GM23338 (cell line): Measurements from ENCODE around the gene PARP14. TPM values are rescaled to one million over a fixed set of nuclear protein-coding genes. Genes with fewer than 3 reads are reported as not detected.

ENCODE experiments used
- ATAC-seq: fragments of 200-7000 bp; cut with Tn5 transposase; 3 replicates; pipeline ENCODE4 v1.9.1; 2020
- DNase-seq: peaks from one replicate; pipeline ENCODE4 v3.0.0-alpha.2; 2015; ENCODE audit warnings: low spot score
- H2AFZ ChIP-seq: fragments of 200-600 bp; sonication (generic); 2 replicates; pipeline ENCODE4 v1.8.0; 2016; ENCODE audit warnings: antibody characterized with exemption, mild to moderate bottlenecking, moderate library complexity
- H3F3A ChIP-seq: fragments of 200-600 bp; sonication (generic); replicated peaks from 2 replicates; pipeline ENCODE4 v1.8.0; 2017; ENCODE audit warnings: antibody characterized with exemption, mixed run types, low read depth
- H3K27ac ChIP-seq: fragments of 200-600 bp; sonication (generic); 2 replicates; pipeline ENCODE4 v1.6.1; 2016; ENCODE audit warnings: low read depth
- H3K27me3 ChIP-seq: fragments of 200-600 bp; sonication (generic); 2 replicates; pipeline ENCODE4 v1.8.0; 2016; ENCODE audit warnings: mild to moderate bottlenecking, mixed run types, moderate library complexity; ENCODE audit not compliant: insufficient read depth
- H3K36me3 ChIP-seq: fragments of 200-600 bp; sonication (generic); 2 replicates; pipeline ENCODE4 v1.8.0; 2016; ENCODE audit warnings: mild to moderate bottlenecking; ENCODE audit not compliant: insufficient read depth
- H3K4me1 ChIP-seq: fragments of 200-600 bp; sonication (generic); 2 replicates; pipeline ENCODE4 v1.8.0; 2016; ENCODE audit warnings: mild to moderate bottlenecking, moderate library complexity; ENCODE audit not compliant: insufficient read depth
- H3K4me2 ChIP-seq: fragments of 200-600 bp; sonication (generic); 2 replicates; pipeline ENCODE4 v1.7.1; 2017; ENCODE audit warnings: mixed run types
- H3K4me3 ChIP-seq: fragments of 200-600 bp; sonication (generic); 2 replicates; pipeline ENCODE4 v1.6.1; 2016; ENCODE audit warnings: mixed run types
- H3K79me2 ChIP-seq: fragments of 200-600 bp; sonication (generic); replicated peaks from 2 replicates; pipeline ENCODE4 v1.8.0; 2017; ENCODE audit warnings: mild to moderate bottlenecking; ENCODE audit not compliant: insufficient read depth
- H3K9me2 ChIP-seq: fragments of 200-600 bp; sonication (generic); 2 replicates; pipeline ENCODE4 v1.8.0; 2017; ENCODE audit not compliant: insufficient read depth
- H4K20me1 ChIP-seq: fragments of 200-600 bp; sonication (generic); replicated peaks from 2 replicates; pipeline ENCODE4 v1.8.0; 2017; ENCODE audit warnings: mild to moderate bottlenecking; ENCODE audit not compliant: insufficient read depth
- H3K27ac Mint-ChIP-seq: 2 replicates; pipeline ENCODE4 v1.8.0; 2020; ENCODE audit warnings: inconsistent platforms, mild to moderate bottlenecking, moderate library complexity, mixed read lengths
- H3K27me3 Mint-ChIP-seq: 3 replicates; pipeline ENCODE4 v1.8.0; 2022; ENCODE audit warnings: low read depth, mild to moderate bottlenecking, moderate library complexity, mixed read lengths, inconsistent platforms; ENCODE audit not compliant: insufficient read depth, poor library complexity
- H3K36me3 Mint-ChIP-seq: 3 replicates; pipeline ENCODE4 v1.8.0; 2021; ENCODE audit warnings: low read depth, mild to moderate bottlenecking, inconsistent platforms, moderate library complexity, mixed read lengths
- H3K4me1 Mint-ChIP-seq: 3 replicates; pipeline ENCODE4 v1.8.0; 2020; ENCODE audit warnings: mild to moderate bottlenecking, inconsistent platforms, mixed read lengths
- H3K4me3 Mint-ChIP-seq: 3 replicates; pipeline ENCODE4 v1.8.0; 2021; ENCODE audit warnings: moderate library complexity, mild to moderate bottlenecking, inconsistent platforms, mixed read lengths
- H3K9me3 Mint-ChIP-seq: 3 replicates; pipeline ENCODE4 v1.8.0; 2020; ENCODE audit warnings: moderate library complexity, mild to moderate bottlenecking, inconsistent platforms, mixed read lengths
- CREB1 ChIP-seq: fragments of 250-450 bp; sonication (Bioruptor Pico); IDR thresholded peaks from 2 replicates; pipeline ENCODE4 v1.5.0; 2020; ENCODE audit warnings: low read depth, mild to moderate bottlenecking, moderate library complexity
- EZH2 ChIP-seq: fragments of 200-600 bp; sonication (generic); IDR thresholded peaks from one replicate; pipeline ENCODE4 v1.8.0; 2017; ENCODE audit warnings: antibody characterized with exemption, mild to moderate bottlenecking, low read depth; ENCODE audit not compliant: unreplicated experiment
- EZH2phosphoT487 ChIP-seq: fragments of 200-600 bp; sonication (generic); IDR thresholded peaks from one replicate; pipeline ENCODE4 v1.8.1; 2018; ENCODE audit warnings: antibody characterized with exemption; ENCODE audit not compliant: unreplicated experiment
- JUNB ChIP-seq: IDR thresholded peaks from one replicate; pipeline ENCODE4 v1.6.1; 2016; ENCODE audit warnings: antibody characterized with exemption; ENCODE audit not compliant: unreplicated experiment
- NANOG ChIP-seq: IDR thresholded peaks from 2 replicates; pipeline ENCODE4 v1.6.1; 2016; ENCODE audit warnings: antibody characterized with exemption, borderline replicate concordance
- STAT1 ChIP-seq: IDR thresholded peaks from one replicate; pipeline ENCODE4 v1.6.1; 2016; ENCODE audit warnings: antibody characterized with exemption; ENCODE audit not compliant: unreplicated experiment
- ZNF114 ChIP-seq: fragments of 250-450 bp; sonication (Bioruptor Pico); IDR thresholded peaks from 2 replicates; pipeline ENCODE4 v1.5.0; 2020; ENCODE audit warnings: mild to moderate bottlenecking, moderate library complexity
- ZNF331 ChIP-seq: fragments of 250-450 bp; sonication (Bioruptor Pico); IDR thresholded peaks from 2 replicates; pipeline ENCODE4 v1.5.0; 2020; ENCODE audit warnings: low read depth, mild to moderate bottlenecking, moderate library complexity
- polyA plus RNA-seq: library from polyadenylated mRNA; unstranded; fragments of >200 nt; fragmentation: Nextera tagmentation; extraction: Ambion mirVana; gene quantifications from 2 replicates; pipeline ENCODE4 v1.2.1, GENCODE V29; 2016
- total RNA-seq: library from RNA; depleted of rRNA; stranded (reverse); fragments of >200 nt; shearing (Covaris generic); gene quantifications from 2 replicates; pipeline ENCODE4 v1.2.3, GENCODE V29; 2014
- TF ChIP-seq, protein P1 (sequence below): IDR thresholded peaks from one replicate; pipeline ENCODE4 v1.6.1; 2018; ENCODE audit warnings: antibody characterized with exemption; ENCODE audit not compliant: unreplicated experiment
- TF ChIP-seq, protein P2 (sequence below): IDR thresholded peaks from 2 replicates; pipeline ENCODE4 v1.6.1; 2016; ENCODE audit warnings: antibody characterized with exemption
- TF ChIP-seq, protein P3 (sequence below), 2 experiments: fragments of 200-600 bp in 1 of 2; sonication (generic) in 1 of 2; conservative IDR thresholded peaks; 2 replicates each; pipeline versions ENCODE4 v1.5.1 to v1.6.1; 2016 to 2017; ENCODE audit warnings: antibody characterized with exemption in 2 of 2, low read depth in 2 of 2, mild to moderate bottlenecking in 2 of 2, moderate library complexity in 1 of 2
- TF ChIP-seq, protein P4 (sequence below): fragments of 250-450 bp; sonication (Bioruptor Pico); IDR thresholded peaks from 2 replicates; pipeline ENCODE4 v1.5.0; 2020; ENCODE audit warnings: mild to moderate bottlenecking, moderate library complexity

Gene PARP14
- total and polyA plus RNA-seq, 2 experiments from 2014 or later = 7.8 to 26.0 TPM

DNA sequence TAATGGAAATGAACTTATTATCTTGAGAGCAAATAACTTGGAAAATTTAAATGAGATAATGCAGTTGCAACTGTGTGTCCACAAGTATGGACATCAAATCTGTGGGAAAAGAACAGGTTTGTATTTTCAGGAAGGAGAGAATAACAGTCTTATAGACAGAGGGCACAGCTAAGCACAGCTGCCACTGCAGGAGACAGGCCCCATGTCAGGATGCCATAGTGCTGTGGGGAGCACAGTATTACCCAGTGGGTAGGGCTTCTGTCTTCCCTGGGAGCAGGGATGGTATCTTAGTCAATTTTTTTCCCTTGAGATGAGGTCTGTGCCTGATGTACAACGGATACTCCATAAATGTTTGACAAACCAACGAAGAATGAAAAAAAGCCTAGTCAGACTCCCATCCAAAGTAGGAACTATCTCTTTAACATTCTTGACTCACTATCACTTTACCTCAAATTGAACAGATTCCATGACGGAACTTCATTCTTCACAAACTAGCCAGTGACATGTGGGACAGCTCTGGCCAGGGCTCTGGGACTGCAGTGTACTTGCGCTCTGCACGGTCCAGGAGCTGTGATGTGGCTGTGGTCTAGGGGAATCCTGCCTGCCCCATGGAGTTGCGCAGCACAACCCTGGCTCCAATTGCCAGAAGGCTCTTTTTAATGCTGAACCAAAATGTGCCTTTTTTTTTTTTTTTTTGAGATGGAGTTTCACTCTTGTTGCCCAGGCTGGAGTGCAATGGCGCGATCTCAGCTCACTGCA is 48.3 kb downstream of the PARP14 start:
- H2AFZ ChIP-seq = no peak overlapping the region
- H3K27me3 Mint-ChIP-seq = peaks cover 16% of the 10 kb centered on the region
- no peak for TF ChIP-seq JUNB
- TF ChIP-seq, protein P1, sequence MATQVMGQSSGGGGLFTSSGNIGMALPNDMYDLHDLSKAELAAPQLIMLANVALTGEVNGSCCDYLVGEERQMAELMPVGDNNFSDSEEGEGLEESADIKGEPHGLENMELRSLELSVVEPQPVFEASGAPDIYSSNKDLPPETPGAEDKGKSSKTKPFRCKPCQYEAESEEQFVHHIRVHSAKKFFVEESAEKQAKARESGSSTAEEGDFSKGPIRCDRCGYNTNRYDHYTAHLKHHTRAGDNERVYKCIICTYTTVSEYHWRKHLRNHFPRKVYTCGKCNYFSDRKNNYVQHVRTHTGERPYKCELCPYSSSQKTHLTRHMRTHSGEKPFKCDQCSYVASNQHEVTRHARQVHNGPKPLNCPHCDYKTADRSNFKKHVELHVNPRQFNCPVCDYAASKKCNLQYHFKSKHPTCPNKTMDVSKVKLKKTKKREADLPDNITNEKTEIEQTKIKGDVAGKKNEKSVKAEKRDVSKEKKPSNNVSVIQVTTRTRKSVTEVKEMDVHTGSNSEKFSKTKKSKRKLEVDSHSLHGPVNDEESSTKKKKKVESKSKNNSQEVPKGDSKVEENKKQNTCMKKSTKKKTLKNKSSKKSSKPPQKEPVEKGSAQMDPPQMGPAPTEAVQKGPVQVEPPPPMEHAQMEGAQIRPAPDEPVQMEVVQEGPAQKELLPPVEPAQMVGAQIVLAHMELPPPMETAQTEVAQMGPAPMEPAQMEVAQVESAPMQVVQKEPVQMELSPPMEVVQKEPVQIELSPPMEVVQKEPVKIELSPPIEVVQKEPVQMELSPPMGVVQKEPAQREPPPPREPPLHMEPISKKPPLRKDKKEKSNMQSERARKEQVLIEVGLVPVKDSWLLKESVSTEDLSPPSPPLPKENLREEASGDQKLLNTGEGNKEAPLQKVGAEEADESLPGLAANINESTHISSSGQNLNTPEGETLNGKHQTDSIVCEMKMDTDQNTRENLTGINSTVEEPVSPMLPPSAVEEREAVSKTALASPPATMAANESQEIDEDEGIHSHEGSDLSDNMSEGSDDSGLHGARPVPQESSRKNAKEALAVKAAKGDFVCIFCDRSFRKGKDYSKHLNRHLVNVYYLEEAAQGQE = no peak
- TF ChIP-seq ZNF331 (CRISPR knock-in tag) = no peak
- no peak for TF ChIP-seq EZH2
- TF ChIP-seq STAT1 = no peak
- TF ChIP-seq, protein P2, sequence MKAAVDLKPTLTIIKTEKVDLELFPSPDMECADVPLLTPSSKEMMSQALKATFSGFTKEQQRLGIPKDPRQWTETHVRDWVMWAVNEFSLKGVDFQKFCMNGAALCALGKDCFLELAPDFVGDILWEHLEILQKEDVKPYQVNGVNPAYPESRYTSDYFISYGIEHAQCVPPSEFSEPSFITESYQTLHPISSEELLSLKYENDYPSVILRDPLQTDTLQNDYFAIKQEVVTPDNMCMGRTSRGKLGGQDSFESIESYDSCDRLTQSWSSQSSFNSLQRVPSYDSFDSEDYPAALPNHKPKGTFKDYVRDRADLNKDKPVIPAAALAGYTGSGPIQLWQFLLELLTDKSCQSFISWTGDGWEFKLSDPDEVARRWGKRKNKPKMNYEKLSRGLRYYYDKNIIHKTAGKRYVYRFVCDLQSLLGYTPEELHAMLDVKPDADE = no peak
- TF ChIP-seq EZH2phosphoT487 = no peak
- TF ChIP-seq, protein P3, sequence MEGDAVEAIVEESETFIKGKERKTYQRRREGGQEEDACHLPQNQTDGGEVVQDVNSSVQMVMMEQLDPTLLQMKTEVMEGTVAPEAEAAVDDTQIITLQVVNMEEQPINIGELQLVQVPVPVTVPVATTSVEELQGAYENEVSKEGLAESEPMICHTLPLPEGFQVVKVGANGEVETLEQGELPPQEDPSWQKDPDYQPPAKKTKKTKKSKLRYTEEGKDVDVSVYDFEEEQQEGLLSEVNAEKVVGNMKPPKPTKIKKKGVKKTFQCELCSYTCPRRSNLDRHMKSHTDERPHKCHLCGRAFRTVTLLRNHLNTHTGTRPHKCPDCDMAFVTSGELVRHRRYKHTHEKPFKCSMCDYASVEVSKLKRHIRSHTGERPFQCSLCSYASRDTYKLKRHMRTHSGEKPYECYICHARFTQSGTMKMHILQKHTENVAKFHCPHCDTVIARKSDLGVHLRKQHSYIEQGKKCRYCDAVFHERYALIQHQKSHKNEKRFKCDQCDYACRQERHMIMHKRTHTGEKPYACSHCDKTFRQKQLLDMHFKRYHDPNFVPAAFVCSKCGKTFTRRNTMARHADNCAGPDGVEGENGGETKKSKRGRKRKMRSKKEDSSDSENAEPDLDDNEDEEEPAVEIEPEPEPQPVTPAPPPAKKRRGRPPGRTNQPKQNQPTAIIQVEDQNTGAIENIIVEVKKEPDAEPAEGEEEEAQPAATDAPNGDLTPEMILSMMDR (conservative IDR thresholded peaks at IDR 0.05; ENCODE audit: low read depth in 2 of 2) = no peak
- TF ChIP-seq, protein P4, sequence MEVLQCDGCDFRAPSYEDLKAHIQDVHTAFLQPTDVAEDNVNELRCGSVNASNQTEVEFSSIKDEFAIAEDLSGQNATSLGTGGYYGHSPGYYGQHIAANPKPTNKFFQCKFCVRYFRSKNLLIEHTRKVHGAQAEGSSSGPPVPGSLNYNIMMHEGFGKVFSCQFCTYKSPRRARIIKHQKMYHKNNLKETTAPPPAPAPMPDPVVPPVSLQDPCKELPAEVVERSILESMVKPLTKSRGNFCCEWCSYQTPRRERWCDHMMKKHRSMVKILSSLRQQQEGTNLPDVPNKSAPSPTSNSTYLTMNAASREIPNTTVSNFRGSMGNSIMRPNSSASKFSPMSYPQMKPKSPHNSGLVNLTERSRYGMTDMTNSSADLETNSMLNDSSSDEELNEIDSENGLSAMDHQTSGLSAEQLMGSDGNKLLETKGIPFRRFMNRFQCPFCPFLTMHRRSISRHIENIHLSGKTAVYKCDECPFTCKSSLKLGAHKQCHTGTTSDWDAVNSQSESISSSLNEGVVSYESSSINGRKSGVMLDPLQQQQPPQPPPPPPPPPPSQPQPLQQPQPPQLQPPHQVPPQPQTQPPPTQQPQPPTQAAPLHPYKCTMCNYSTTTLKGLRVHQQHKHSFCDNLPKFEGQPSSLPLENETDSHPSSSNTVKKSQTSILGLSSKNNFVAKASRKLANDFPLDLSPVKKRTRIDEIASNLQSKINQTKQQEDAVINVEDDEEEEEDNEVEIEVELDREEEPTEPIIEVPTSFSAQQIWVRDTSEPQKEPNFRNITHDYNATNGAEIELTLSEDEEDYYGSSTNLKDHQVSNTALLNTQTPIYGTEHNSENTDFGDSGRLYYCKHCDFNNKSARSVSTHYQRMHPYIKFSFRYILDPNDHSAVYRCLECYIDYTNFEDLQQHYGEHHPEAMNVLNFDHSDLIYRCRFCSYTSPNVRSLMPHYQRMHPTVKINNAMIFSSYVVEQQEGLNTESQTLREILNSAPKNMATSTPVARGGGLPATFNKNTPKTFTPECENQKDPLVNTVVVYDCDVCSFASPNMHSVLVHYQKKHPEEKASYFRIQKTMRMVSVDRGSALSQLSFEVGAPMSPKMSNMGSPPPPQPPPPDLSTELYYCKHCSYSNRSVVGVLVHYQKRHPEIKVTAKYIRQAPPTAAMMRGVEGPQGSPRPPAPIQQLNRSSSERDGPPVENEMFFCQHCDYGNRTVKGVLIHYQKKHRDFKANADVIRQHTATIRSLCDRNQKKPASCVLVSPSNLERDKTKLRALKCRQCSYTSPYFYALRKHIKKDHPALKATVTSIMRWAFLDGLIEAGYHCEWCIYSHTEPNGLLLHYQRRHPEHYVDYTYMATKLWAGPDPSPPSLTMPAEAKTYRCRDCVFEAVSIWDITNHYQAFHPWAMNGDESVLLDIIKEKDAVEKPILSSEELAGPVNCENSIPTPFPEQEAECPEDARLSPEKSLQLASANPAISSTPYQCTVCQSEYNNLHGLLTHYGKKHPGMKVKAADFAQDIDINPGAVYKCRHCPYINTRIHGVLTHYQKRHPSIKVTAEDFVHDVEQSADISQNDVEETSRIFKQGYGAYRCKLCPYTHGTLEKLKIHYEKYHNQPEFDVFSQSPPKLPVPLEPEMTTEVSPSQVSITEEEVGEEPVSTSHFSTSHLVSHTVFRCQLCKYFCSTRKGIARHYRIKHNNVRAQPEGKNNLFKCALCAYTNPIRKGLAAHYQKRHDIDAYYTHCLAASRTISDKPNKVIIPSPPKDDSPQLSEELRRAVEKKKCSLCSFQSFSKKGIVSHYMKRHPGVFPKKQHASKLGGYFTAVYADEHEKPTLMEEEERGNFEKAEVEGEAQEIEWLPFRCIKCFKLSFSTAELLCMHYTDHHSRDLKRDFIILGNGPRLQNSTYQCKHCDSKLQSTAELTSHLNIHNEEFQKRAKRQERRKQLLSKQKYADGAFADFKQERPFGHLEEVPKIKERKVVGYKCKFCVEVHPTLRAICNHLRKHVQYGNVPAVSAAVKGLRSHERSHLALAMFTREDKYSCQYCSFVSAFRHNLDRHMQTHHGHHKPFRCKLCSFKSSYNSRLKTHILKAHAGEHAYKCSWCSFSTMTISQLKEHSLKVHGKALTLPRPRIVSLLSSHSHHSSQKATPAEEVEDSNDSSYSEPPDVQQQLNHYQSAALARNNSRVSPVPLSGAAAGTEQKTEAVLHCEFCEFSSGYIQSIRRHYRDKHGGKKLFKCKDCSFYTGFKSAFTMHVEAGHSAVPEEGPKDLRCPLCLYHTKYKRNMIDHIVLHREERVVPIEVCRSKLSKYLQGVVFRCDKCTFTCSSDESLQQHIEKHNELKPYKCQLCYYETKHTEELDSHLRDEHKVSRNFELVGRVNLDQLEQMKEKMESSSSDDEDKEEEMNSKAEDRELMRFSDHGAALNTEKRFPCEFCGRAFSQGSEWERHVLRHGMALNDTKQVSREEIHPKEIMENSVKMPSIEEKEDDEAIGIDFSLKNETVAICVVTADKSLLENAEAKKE (CRISPR knock-in tag) = no peak
- TF ChIP-seq CREB1 = no peak
- TF ChIP-seq NANOG = no peak
- TF ChIP-seq ZNF114 = no peak
- no peaks in the 10 kb centered on the region for H3K9me2 ChIP-seq
- H3K27ac Mint-ChIP-seq = 0 out of 2 replicates have a peak overlapping the region, but pooled peaks have one; percentile 23
- no peaks in the 10 kb centered on the region for H3F3A ChIP-seq
- no peak overlapping the region for H3K4me2 ChIP-seq
- peaks cover 6% of the 10 kb centered on the region; the same call in 2 of the 3 replicates for H3K4me1 Mint-ChIP-seq
- no peaks in the 10 kb centered on the region for H4K20me1 ChIP-seq
- H3K9me3 Mint-ChIP-seq = peaks cover 48% of the 10 kb centered on the region
- H3K4me3 ChIP-seq = no peak overlapping the region
- peaks cover 47% of the 10 kb centered on the region for H3K36me3 Mint-ChIP-seq
- H3K27ac ChIP-seq = no peak overlapping the region
- no peaks in the 10 kb centered on the region for H3K79me2 ChIP-seq
- ATAC-seq = no peak
- peaks cover 4% of the 10 kb centered on the region; the same call in 1 of the 2 replicates for H3K36me3 ChIP-seq
- no peak for DNase-seq
- H3K27me3 ChIP-seq = no peaks in the 10 kb centered on the region
- no peak overlapping the region for H3K4me3 Mint-ChIP-seq
- H3K4me1 ChIP-seq = no peaks in the 10 kb centered on the region
